DMS53 (cell line): Measurements from ENCODE around the gene CEP128.

Source experiments
- DNase-seq: peaks from one replicate; lab custom pipeline; 2025; lab: John Stamatoyannopoulos, UW

The CEP128 gene

DNA sequence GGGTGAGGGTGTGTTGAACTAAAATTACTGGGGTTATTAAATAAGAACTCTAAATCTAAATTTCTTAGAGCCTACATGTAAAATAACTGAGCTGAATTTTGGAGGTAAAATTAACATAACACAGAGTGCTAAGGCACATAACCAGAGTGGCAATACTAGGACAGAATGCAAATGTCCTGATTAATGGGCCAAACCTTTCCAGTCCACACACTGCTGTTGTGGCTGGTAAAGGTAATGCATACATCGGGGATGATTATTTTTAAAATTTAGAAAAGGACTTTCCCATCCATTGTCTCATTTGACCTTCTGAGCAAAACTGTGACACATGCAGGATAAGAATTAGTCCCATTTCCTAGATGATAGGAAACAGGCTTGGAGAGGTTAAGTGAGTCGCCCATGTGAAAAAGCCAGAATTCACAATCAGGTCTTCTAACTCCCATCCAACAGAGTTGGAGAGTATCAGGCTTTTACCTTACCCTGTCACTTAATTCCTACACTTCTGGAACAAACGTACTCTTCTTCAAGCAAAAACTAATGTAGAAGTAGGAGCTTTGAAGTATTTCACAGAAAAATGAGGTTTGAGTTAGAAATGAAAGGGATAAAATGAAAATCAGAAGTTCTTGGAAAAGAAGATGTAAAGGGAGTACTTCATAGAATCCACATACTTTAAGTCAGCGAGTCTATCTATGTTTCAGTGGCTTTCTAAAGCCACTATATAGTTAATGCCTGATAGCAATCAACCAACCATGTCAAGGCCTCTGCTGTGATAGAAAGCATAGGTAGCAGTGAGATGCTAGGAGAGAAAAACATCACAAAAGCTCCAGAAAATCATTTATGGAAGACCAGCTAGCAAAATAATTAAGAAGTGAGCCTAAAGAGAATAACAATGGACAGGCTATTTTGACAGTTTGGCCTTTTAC, 395.3 kb downstream of the CEP128 start:
- DNase-seq = no peak

DNA sequence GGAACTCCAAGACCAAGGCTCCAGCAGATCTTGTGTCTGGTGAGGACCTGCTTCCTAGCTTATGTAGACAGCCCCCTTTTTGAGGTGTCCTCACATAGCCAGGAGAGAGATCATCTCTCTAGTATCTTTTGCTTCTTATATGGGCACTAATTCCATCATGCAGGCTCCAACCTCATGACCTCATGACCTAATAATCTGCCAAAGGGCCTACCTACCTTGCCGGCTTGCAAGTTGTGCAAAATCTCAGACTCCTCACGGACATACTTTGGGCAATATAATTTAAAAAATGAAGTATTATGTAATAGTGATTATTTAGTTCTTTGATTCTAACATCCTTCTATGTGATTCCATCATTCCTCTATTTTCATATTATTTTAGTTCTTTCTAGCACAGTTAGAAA, 397.2 kb downstream of the CEP128 start:
- DNase-seq = no peak

DNA sequence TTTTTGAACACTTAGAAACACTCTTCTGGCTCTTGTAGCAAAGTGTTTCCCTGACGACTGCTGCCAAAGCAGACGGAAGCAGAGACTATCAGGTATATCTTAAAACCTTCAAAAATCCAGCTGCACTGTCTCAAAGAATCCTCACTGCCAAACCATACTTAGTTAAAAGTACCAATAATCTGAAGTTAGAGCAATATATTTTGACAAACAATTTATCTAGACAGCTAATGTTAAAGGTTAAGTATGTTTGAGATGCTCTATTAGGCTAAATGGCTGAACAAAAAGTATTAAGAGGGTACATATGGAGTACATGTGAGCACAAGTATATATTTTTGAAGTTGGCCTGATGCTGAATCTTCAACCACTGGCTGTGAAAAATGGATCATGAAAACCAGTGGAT, 398.3 kb downstream of the CEP128 start:
- no peak for DNase-seq

DNA sequence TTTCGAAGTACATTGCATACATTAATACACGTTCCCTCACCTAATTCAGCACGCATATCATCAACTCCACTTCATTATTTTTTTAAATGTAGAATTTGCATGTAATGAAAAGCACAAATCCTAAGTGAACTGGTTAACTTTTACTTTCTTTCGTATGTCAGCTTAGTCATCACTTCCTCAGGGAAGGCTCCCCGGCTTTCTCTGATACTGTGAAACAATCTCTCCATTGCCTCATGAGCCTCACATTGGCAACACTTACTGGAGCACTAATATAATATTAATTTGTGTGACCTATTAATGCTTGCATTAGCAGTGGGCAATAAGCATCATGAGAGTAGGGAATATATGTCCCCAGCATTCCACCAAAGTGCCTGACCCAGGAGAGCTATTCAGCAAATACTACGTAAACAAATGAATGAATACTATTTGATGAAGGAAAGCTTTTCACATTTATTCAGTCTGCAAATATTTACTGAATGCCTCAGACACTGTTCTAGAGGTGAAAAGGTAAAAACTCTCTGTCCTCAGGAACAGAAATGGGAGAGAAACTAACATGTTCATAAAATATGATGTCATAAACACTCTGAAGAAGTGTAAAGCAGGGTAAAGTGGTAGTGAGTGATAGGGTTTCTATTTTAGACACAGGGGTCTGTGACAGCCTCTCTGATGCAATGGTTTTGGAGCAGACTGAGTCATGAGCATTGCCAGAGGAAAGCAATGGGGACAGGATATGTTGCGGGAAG, 402.7 kb downstream of the CEP128 start:
- DNase-seq = peak; percentile 75

DNA sequence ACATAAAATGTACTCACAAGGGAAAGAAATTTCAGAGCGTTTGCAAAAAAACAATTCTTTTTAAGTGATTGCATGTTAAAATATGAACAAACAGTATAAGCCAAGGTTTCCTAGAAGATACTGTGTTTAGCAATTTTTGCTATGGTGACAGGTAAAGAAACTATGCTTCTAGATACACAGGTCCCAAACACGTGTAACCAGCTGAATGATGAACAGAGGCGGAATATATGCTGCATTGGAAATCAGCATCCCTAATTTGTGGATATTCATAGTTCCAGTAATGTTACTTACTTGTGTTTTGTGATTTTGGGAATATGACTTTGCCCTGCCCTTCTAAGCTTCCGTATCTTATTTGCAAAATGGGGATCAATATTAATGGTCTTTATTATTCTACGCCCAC, 403.9 kb downstream of the CEP128 start:
- no peak for DNase-seq

DNA sequence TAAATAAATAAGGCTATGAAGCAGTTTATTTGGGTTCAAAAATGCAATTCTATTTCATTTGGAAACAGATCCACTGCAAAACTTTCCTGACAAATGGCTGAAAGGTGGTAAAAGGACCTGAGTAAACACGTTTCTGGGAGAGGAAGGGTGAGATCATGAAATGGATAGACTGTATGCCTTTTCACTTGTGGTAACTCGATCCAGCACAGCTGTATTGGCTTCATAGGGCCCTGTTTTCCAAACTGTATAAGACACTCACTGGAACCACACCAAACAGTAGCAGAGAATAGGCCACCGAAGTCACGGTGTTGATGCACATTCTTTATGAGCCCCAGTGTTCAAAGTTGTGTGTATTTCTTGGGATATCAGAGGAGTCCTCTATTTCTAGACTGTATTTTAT, 405.1 kb downstream of the CEP128 start:
- DNase-seq = peak; percentile 68

DNA sequence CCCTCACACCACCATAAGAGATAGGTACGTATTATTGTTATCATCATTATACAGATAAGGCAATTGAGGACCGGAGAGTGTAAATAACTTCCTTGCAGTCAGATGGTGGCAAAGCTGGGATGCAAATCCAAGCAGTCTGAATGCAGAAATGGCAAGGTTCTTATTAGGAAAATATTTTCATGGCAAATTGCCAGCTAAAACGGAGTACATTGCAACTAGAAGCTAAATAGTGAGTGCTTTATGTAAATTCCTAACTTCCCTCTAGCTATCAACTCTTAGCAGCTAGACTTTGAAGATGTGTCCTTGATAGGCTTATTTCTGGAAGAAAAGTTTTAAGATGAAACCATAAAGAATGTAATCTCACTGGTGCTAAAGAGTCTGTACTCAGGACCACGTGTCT, 406.4 kb downstream of the CEP128 start:
- no peak for DNase-seq

- DNase-seq = peak; percentile 47
Measured at GRCh38 chr14:80523518-80524117, 417.9 kb downstream of the CEP128 start.

DNA sequence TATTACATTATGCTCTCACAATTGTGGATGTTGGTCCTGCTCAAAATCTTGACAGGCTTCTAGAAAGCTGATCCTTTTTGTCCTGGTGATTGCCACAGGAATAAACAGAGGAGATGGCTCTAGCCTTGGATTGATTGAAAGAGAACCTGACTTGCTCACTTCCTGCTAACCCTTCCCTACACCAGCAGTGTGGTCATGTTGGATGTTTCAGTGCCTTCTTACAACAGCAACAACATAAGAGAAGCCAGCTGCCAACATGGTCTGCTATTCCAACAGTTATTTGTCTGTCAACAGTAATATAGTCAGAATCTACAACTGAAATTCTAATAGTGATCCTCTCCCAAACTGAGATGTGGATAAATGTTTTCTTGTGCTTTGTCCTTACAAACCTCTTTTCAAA, 418.6 kb downstream of the CEP128 start:
- DNase-seq = peak; percentile 41

- DNase-seq = no peak
Measured at GRCh38 chr14:80522411-80522810, 419.1 kb downstream of the CEP128 start.

DNA sequence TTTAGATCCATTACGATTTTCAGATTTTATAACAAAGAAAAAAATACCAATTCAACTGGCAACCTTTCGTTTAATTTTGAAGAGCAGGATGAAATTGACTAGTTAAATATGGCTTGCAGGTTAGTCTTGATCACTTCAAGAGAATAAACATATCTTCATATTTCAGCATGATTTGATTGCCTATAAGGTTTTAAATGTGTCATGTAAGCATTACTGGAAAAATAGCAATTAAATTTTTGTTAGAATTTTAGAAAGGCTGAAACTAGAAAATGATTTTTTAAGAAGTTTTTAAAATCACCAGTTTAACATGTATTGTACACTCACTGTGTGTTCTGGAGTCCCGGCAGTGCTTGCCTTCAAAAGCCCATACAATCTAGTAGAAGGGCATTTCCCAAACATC, 420.1 kb downstream of the CEP128 start:
- DNase-seq = no peak

DNA sequence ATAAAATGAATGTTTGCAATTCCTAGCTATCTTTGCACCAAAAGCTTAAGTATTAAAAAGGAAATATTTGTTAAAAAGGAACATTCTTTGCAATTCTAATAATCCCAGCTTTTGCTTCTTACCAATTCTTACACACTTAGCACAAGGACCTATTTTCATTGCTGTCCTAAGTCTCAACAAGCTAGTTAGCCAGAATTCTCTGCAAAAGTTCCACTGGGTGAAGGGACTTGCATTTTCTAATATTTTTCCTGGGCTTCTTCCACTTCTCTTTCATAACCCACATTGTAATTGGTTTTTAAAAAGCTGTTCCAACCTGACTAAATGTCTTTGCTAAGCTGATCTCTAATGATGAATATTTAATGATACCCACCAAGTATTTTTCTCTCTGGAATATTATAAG, 422.5 kb downstream of the CEP128 start:
- no peak for DNase-seq

GRCh38 chr14:80518173-80518572, 423.4 kb downstream of the CEP128 start:
- DNase-seq = no peak

- DNase-seq = no peak
Measured at GRCh38 chr14:80507292-80507869, 434.2 kb downstream of the CEP128 start.

DNA sequence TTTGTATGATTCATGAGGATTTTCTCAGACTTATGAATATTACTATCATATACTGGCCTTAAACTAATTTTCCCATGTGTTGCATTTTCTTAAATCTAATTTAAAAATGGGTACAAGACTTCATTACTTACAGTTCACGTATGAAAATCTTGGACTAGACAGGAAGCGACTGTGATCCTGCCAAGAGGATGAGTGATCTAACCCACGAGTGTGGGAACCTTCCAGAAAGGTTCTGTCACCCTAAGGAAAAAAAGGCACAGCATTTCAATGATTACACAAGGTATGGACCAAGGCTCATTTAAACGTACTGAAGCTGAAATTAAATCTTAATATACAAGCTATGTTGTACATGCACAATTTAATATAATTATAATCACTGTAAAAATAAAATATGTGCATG, 436.8 kb downstream of the CEP128 start:
- DNase-seq = no peak

GRCh38 chr14:80498533-80498932, 443.0 kb downstream of the CEP128 start:
- no peak for DNase-seq

GRCh38 chr14:80496090-80496489, 445.4 kb downstream of the CEP128 start:
- no peak for DNase-seq

GRCh38 chr14:80494769-80495168, 446.8 kb downstream of the CEP128 start:
- DNase-seq = no peak

DNA sequence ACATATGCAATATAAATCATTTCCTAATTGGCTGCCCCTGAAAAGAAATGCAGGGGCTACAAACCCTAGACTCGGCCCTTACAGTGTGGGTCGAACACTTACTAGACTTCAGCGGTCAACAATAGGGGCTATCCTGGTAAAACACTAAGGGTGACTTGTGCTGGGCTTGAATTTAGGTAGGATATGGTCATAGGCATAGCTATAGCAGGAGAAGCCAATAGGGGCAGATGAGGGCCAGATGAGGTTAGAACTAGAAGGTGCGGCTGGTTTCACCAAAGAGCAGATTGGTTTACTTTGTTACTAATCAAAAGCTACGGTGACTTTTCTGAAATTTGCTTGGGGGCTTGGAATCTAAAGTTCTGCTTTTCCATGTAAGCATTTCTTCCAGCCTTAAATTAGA, 447.9 kb downstream of the CEP128 start:
- no peak for DNase-seq

DNA sequence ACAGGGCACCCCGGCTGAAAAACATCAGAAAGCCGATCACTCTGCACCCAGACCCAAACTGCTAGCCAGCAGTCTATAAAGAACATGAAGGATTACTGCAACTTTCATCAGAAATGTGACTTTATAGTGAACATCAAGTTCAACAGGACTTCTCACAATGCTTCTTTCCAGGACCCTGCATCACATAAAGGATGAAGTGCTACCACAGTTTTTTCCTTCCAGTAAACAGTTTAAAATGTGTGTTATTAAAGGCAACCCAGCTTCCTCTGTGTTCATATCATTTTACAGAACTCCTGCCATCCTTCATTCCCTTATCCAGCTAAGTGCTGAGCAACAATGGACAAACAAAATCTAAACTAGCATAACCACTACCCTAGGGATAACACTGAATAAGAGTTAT, 449.9 kb downstream of the CEP128 start:
- no peak for DNase-seq

- DNase-seq = peak; percentile 63
Measured at GRCh38 chr14:80491131-80491530, 450.4 kb downstream of the CEP128 start.

GRCh38 chr14:80489513-80489912, 452.0 kb downstream of the CEP128 start:
- no peak for DNase-seq

DNA sequence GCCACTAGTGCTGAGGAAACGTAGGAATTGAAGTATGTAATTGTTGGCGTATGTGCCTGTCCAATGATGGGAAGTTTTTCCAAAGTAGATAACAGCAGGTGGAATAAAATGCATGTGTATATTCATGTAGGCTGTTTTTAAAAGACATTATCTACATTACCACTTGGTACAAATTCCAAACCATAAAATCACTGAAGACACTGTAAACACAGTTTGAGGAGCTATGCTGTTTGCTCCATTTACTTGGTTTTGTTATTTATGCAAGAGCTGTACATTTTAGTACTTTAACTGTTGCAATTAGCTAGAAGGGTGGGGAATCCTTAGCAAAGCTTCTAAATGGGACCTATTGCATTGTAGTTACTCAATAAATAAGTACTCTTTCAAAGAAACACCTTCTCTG, 455.8 kb downstream of the CEP128 start:
- no peak for DNase-seq
